ENCODE measurements around the gene ELL.
A peak's percentile ranks its signal among the peaks of the same experiment; 100 is the strongest.

GRCh38 chr19:18401580-18402112 lies 120.2 kb downstream of the ELL start:
- TF ChIP-seq CTCF (IDR thresholded peaks at IDR 0.05; ENCODE audit: insufficient read depth, low read length) (peak; percentile 55), GABPA (IDR thresholded peaks at IDR 0.05; ENCODE audit: low read depth) (peak; percentile 51; the same call in 1 of the 2 replicates), POLR2AphosphoS5 (IDR thresholded peaks at IDR 0.05; ENCODE audit: low read depth) (peak; percentile 62), REST (IDR thresholded peaks at IDR 0.05; ENCODE audit: insufficient replicate concordance, low read depth) (no peak)

Data from HL-60 (cell line).